KOPT-K1 (cell line): ENCODE results near the gene FKBP8.

ENCODE experiments used
- H3K27ac ChIP-seq: fragments of 200-600 bp; sonication (generic); 2 replicates; pipeline ENCODE4 v1.5.1; 2016; ENCODE audit warnings: antibody characterized with exemption, mild to moderate bottlenecking, low read depth, low read length; ENCODE audit not compliant: poor library complexity, severe bottlenecking
- H3K36me3 ChIP-seq: fragments of 200-600 bp; sonication (generic); 2 replicates; pipeline ENCODE4 v1.5.1; 2017; ENCODE audit warnings: antibody characterized with exemption, mild to moderate bottlenecking, low read length, moderate library complexity; ENCODE audit not compliant: insufficient read depth
- H3K9me3 ChIP-seq: fragments of 200-600 bp; sonication (generic); 2 replicates; pipeline ENCODE4 v1.5.1; 2017; ENCODE audit warnings: antibody characterized with exemption, low read length, mild to moderate bottlenecking; ENCODE audit not compliant: insufficient read depth, poor library complexity, severe bottlenecking

Gene FKBP8

GRCh38 chr19:18574691-18575291, 31.4 kb upstream of the FKBP8 start:
- H3K27ac ChIP-seq: no peak overlapping the region
- peaks cover 60% of the 10 kb centered on the region for H3K36me3 ChIP-seq
- H3K9me3 ChIP-seq: no peaks in the 10 kb centered on the region

- Histone ChIP-seq H3K36me3 (peaks cover 70% of the 10 kb centered on the region), H3K9me3 (no peaks in the 10 kb centered on the region), H3K27ac (peak within 1 kb of the TSS; percentile 80)
Observed at GRCh38 chr19:18571564-18572344, 28.4 kb upstream of the FKBP8 start, which contains the start of gene UBA52. TSS of gene UBA52 (plus strand) at chr19:18571857. CDS start at chr19:18573301, 1,444 bp downstream.

- Histone ChIP-seq H3K9me3 (no peaks in the 10 kb centered on the region), H3K36me3 (peaks cover 70% of the 10 kb centered on the region), H3K27ac (no peak overlapping the region)
Observed at GRCh38 chr19:18568367-18568766, 25.0 kb upstream of the FKBP8 start.

GRCh38 chr19:18566953-18567352, 23.6 kb upstream of the FKBP8 start:
- no peak overlapping the region for H3K27ac ChIP-seq
- H3K36me3 ChIP-seq: peaks cover 78% of the 10 kb centered on the region
- no peaks in the 10 kb centered on the region for H3K9me3 ChIP-seq

- Histone ChIP-seq H3K27ac (no peak overlapping the region), H3K9me3 (no peaks in the 10 kb centered on the region), H3K36me3 (peaks cover 63% of the 10 kb centered on the region)
Observed at GRCh38 chr19:18562086-18562485, 18.7 kb upstream of the FKBP8 start.

- Histone ChIP-seq H3K9me3 (no peaks in the 10 kb centered on the region), H3K36me3 (peaks cover 39% of the 10 kb centered on the region), H3K27ac (no peak overlapping the region)
Observed at GRCh38 chr19:18559685-18560084, 16.3 kb upstream of the FKBP8 start.

GRCh38 chr19:18558604-18559003, 15.2 kb upstream of the FKBP8 start:
- Histone ChIP-seq H3K9me3 (no peaks in the 10 kb centered on the region), H3K27ac (peak overlapping the region; percentile 84), H3K36me3 (peaks cover 28% of the 10 kb centered on the region)

GRCh38 chr19:18558202-18558555, 14.8 kb upstream of the FKBP8 start:
- Histone ChIP-seq H3K27ac (peak overlapping the region; percentile 84), H3K9me3 (no peaks in the 10 kb centered on the region), H3K36me3 (peaks cover 24% of the 10 kb centered on the region)

GRCh38 chr19:18557411-18558201, 14.2 kb upstream of the FKBP8 start, which contains the start of gene KXD1:
TSS of gene KXD1 (plus strand) at chr19:18557870. CDS start at chr19:18562057, 4,187 bp downstream.
- Histone ChIP-seq H3K9me3 (no peaks in the 10 kb centered on the region), H3K27ac (peak within 1 kb of the TSS; percentile 84)

GRCh38 chr19:18551631-18552030, 8.3 kb upstream of the FKBP8 start:
- Histone ChIP-seq H3K9me3 (no peaks in the 10 kb centered on the region), H3K27ac (no peak overlapping the region), H3K36me3 (no peaks in the 10 kb centered on the region)

More at GRCh38 chr19:18557411-18558201, 14.2 kb upstream of the FKBP8 start, which contains the start of gene KXD1:
- H3K36me3 ChIP-seq: peaks cover 18% of the 10 kb centered on the region

GRCh38 chr19:18543814-18544475, 572 bp upstream of the FKBP8 start:
- Histone ChIP-seq H3K36me3 (peaks cover 28% of the 10 kb centered on the region), H3K27ac (peak overlapping the region; percentile 66), H3K9me3 (no peaks in the 10 kb centered on the region)

GRCh38 chr19:18541992-18542940, 1.1 kb downstream of the FKBP8 start:
- H3K27ac ChIP-seq: peak overlapping the region; percentile 66
- peaks cover 44% of the 10 kb centered on the region for H3K36me3 ChIP-seq
- H3K9me3 ChIP-seq: no peaks in the 10 kb centered on the region

- H3K27ac ChIP-seq: no peak overlapping the region
- H3K9me3 ChIP-seq: no peaks in the 10 kb centered on the region
- peaks cover 52% of the 10 kb centered on the region for H3K36me3 ChIP-seq
Observed at GRCh38 chr19:18541258-18541991, 1.9 kb downstream of the FKBP8 start.
